WERI-Rb-1 (cell line): ENCODE measurements around the gene N4BP2L1.

Experiments used
- DNase-seq: peaks from one replicate; pipeline ENCODE4 v3.0.0-alpha.2; 2020
- H3K27ac ChIP-seq: fragments of 250-450 bp; sonication (Bioruptor Pico); 2 replicates; pipeline ENCODE4 v1.5.1; 2020; ENCODE audit warnings: mild to moderate bottlenecking, moderate library complexity
- H3K27me3 ChIP-seq: fragments of 250-450 bp; sonication (Bioruptor Pico); 2 replicates; pipeline ENCODE4 v1.5.1; 2021; ENCODE audit warnings: mild to moderate bottlenecking, low read depth, moderate library complexity; ENCODE audit not compliant: insufficient read depth, severe bottlenecking
- H3K36me3 ChIP-seq: fragments of 250-450 bp; sonication (Bioruptor Pico); 2 replicates; pipeline ENCODE4 v1.5.1; 2020; ENCODE audit warnings: mild to moderate bottlenecking, moderate library complexity
- H3K4me3 ChIP-seq: 2 replicates; pipeline ENCODE4 v1.5.1; 2011; ENCODE audit warnings: low read depth, mild to moderate bottlenecking, control low read depth, low read length
- H3K9me3 ChIP-seq: fragments of 250-450 bp; sonication (Bioruptor Pico); 2 replicates; pipeline ENCODE4 v1.5.1; 2021; ENCODE audit warnings: mild to moderate bottlenecking, moderate library complexity; ENCODE audit not compliant: severe bottlenecking
- TF ChIP-seq, protein P1 (sequence below): IDR thresholded peaks from 2 replicates; pipeline ENCODE4 v1.5.1; 2011; ENCODE audit warnings: low read depth, mild to moderate bottlenecking, control low read depth, inconsistent platforms, low read length

Gene N4BP2L1

DNA sequence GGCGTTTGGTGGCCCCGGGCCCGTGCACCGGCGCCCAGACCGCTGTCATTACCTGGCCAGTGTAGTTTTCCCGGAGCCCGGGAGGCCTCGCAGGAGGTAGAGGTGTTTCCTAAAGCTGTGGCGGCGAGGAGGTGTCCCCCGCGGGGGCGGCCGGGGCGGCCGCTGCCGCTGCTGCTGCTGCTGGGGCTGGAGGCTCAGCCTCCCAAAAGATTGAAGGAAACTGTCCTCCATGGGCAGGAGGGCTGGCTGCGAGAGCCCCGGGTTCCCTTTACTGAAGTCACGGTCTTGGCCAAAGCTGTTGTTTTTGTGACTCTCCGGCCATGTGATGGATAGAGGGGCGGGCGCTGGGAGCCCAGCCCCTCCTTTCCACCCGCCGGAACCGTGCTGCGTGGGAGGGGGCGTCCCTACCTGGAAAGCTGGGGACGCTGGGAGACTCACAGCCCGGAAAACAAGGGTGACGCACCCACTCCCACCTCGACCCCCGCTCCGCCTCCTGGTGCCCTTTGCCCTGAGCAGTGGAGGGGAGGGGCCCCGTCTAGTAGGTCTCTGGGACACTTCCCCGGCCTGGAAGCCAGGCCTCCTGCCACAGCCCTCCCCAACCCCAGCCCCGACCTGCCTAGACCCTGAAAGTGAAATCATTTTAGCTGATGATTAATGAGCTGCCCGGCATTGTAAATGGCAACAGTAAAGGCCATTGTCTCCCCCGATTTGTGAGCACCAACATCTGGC, at the start of gene N4BP2L1:
N4BP2L1 (minus strand) TSS at position 279 of the 729 bp plus-strand sequence; CDS start at position 231, 48 bp downstream.
- Histone ChIP-seq H3K27me3 (no peaks in the 10 kb centered on the region), H3K36me3 (no peaks in the 10 kb centered on the region), H3K4me3 (peak within 1 kb of the TSS; percentile 89), H3K27ac (peak within 1 kb of the TSS; percentile 47), H3K9me3 (no peaks in the 10 kb centered on the region)
- DNase-seq, result peak; percentile 51
- TF ChIP-seq, protein P1, sequence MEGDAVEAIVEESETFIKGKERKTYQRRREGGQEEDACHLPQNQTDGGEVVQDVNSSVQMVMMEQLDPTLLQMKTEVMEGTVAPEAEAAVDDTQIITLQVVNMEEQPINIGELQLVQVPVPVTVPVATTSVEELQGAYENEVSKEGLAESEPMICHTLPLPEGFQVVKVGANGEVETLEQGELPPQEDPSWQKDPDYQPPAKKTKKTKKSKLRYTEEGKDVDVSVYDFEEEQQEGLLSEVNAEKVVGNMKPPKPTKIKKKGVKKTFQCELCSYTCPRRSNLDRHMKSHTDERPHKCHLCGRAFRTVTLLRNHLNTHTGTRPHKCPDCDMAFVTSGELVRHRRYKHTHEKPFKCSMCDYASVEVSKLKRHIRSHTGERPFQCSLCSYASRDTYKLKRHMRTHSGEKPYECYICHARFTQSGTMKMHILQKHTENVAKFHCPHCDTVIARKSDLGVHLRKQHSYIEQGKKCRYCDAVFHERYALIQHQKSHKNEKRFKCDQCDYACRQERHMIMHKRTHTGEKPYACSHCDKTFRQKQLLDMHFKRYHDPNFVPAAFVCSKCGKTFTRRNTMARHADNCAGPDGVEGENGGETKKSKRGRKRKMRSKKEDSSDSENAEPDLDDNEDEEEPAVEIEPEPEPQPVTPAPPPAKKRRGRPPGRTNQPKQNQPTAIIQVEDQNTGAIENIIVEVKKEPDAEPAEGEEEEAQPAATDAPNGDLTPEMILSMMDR, result no peak

DNA sequence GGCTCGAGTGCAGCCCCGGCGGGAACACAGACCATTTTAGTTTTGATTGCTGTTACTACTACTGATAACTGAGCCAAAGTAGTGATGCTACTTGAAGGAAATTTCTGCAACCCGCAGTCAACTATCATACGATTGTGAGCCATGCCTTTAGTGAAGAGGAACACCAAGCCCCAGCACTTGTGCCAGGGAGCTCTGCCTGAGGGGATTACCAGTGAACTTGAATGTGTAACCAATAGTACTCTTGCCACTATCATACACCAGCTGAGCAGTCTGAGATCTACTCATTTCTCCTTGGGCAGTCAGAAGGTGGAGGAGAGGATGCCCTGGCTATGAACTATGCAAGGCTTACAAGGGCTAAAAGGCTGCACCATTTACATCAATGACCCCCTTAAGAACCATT, 49.0 kb upstream of the N4BP2L1 start:
- H3K27me3 ChIP-seq, result no peaks in the 10 kb centered on the region
- DNase-seq, result no peak
- TF ChIP-seq, protein P1, result no peak
- no peak overlapping the region for H3K27ac ChIP-seq
- H3K9me3 ChIP-seq, result no peaks in the 10 kb centered on the region
- no peaks in the 10 kb centered on the region for H3K36me3 ChIP-seq
- H3K4me3 ChIP-seq, result no peak overlapping the region

DNA sequence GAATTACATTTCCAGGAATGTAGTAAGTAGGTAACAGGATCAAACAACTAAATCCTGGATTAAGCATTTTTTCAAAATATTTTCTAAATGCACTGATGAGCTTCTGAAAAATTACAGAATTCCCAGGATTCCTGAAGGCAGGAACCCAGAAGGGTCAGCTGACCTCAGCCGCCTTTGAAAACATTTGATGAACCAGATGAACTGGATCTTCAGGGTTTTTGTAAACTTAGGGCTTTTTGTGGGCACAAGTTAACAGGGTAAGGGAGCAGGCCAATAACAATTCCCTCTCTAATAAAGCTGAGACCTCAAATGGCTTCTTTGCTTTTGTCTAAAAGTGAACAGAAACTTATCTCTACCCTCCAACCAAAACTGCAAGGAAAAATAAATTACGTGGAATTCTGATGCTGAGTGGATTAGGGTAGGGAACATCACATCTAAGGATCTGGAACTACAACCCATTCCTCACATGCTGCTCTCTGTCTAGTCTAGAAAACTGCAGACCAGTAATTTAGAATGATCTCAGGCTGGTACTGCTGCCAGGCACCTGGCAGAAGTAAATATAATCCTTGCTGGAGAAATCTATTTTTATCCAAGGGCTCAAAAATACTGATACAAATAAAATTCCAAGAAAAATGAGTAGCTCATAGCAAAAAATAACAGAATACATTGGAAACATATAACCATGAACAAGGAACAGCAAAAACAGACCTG, 48.2 kb upstream of the N4BP2L1 start:
- Histone ChIP-seq H3K4me3 (no peak overlapping the region), H3K9me3 (no peaks in the 10 kb centered on the region), H3K27ac (no peak overlapping the region), H3K27me3 (no peaks in the 10 kb centered on the region), H3K36me3 (no peaks in the 10 kb centered on the region)
- TF ChIP-seq, protein P1, result no peak
- no peak for DNase-seq

DNA sequence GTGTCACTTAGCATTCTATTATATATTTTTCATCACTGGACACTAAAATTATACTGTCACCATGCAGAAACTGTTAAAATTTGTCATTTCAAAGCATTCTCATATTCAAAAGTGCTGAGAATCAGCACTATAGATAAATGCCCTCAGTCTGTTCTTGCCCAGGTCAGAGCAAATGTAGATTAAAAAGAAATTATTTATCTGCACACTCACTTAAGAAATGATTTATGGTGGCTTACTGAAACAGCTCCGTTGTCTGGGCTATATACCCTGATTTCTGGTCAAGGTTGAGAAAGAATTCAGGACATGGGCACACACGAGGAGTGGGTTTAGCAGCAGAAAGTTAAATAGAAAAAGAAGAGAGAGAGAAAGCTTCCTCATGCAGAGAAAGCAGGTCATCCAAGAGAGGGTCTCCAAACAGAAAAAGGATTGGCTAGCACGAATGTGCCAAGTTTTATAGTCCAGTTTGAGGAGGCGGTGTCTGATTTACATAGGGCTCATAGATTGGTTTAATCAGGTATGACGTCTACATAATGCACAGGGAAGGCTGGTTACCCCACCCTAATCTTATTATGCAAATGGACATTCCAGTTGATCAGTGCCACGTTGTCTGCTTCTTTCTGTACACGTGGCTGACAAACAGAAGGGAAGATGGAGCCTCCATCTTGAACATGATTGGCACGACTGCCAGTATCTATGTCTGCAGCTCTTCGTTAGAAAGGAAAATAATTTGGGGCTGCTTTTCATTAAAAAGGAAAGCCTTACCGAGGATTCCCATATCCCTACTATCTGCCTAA, 47.3 kb upstream of the N4BP2L1 start:
- Histone ChIP-seq H3K4me3 (no peak overlapping the region), H3K27ac (no peak overlapping the region), H3K36me3 (no peaks in the 10 kb centered on the region), H3K27me3 (no peaks in the 10 kb centered on the region), H3K9me3 (no peaks in the 10 kb centered on the region)
- TF ChIP-seq, protein P1, result no peak
- no peak for DNase-seq

DNA sequence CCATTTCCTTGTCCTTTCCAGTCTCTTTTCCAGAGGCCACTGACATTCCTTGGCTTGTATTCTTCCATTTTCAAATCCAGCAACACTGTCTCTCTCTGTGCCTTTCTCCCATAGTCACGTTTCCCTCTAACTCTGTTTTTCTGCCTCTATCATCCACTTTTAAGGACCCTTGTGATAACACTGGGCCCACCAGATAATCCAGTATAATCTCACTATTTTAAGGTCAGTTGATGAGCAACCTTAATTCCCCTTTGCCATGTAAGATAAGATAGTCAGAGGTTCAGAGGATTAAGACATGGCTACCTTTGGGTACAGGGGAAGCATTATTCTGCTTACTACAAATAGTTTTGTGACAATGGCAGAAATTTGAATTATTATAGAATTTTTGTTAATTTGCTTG, 45.7 kb upstream of the N4BP2L1 start:
- Histone ChIP-seq H3K9me3 (no peaks in the 10 kb centered on the region), H3K36me3 (no peaks in the 10 kb centered on the region), H3K27me3 (no peaks in the 10 kb centered on the region), H3K27ac (no peak overlapping the region), H3K4me3 (no peak overlapping the region)
- no peak for DNase-seq
- TF ChIP-seq, protein P1, result no peak
